Sigmoid colon (tissue), 7 donors: ENCODE measurements around the gene IL19. TPM values are rescaled to one million over a fixed set of nuclear protein-coding genes. Genes with fewer than 3 reads are reported as not detected.

Experiments
- DNase-seq: peaks from one replicate; pipeline ENCODE4 v3.0.0-alpha.2; 2019
- H3K27ac ChIP-seq, 4 donors: fragments of 200-600 bp; sonication (generic); one replicate each; pipeline ENCODE4 v1.5.1; 2016 to 2019; ENCODE audit warnings: mild to moderate bottlenecking in 1 of 4
- H3K27me3 ChIP-seq, 3 donors: fragments of 200-600 bp; sonication (generic); one replicate each; pipeline ENCODE4 v1.5.1; 2019; ENCODE audit warnings: mild to moderate bottlenecking in 1 of 3
- H3K36me3 ChIP-seq, 4 donors: fragments of 200-600 bp; sonication (generic); one replicate each; pipeline ENCODE4 v1.5.1; 2016 to 2019
- H3K4me1 ChIP-seq, 4 donors: fragments of 200-600 bp; sonication (generic); one replicate each; pipeline ENCODE4 v1.5.1; 2017 to 2019
- H3K4me3 ChIP-seq, 4 donors: fragments of 200-600 bp; sonication (generic); one replicate each; pipeline ENCODE4 v1.5.1; 2017 to 2019; ENCODE audit warnings: mild to moderate bottlenecking in 2 of 4, moderate library complexity in 1 of 4
- H3K9me3 ChIP-seq, 4 donors: fragments of 200-600 bp in 3 of 4; sonication (generic) in 3 of 4; one replicate each; pipeline versions ENCODE4 v1.5.1 to v1.6.1; 2013 to 2019
- EP300 ChIP-seq, 4 donors: sonication (generic); formaldehyde crosslinking; IDR thresholded peaks; one replicate each; pipeline ENCODE4 v1.6.1; 2017; ENCODE audit warnings: antibody characterized with exemption in 4 of 4
- POLR2A ChIP-seq, 2 donors: fragments of 450-650 bp; IDR thresholded peaks; one replicate each; pipeline ENCODE4 v1.6.1; 2016; ENCODE audit warnings: antibody characterized with exemption in 2 of 2, mild to moderate bottlenecking in 2 of 2, moderate library complexity in 2 of 2
- POLR2AphosphoS5 ChIP-seq, 4 donors: sonication (generic); formaldehyde crosslinking; IDR thresholded peaks; one replicate each; pipeline ENCODE4 v1.6.1; 2017; ENCODE audit warnings: antibody characterized with exemption in 4 of 4
- WGBS, 2 donors: extraction: QIAGEN DNeasy Blood & Tissue Kit; methylation state at CpG; one replicate each; pipeline ENCODE4 v1.1.7; 2013; 5-methylcytosine and 5-hydroxymethylcytosine counted together
- intact Hi-C: fragments of 100-400 bp; cut with DNase I; formaldehyde crosslinking; loops from one replicate; pipeline ENCODE4 v1.15.1; 2023
- polyA plus RNA-seq, 3 donors: library from polyadenylated mRNA; stranded (reverse); fragments of 200-250 nt; gene quantifications; one replicate each; pipeline ENCODE4 v1.2.3, GENCODE V29; 2013
- total RNA-seq, 4 donors: library from RNA; depleted of rRNA; stranded (reverse); fragments of >200 nt; gene quantifications; one replicate each; pipeline ENCODE4 v1.1.0, GENCODE V29; 2016
- TF ChIP-seq, protein P1 (sequence below), 4 experiments: fragments of 450-650 bp in 3 of 4; fragments of 200-600 bp in 1 of 4; IDR thresholded peaks; one replicate each; pipeline ENCODE4 v1.5.1; 2016 to 2019; ENCODE audit warnings: antibody characterized with exemption in 4 of 4, mild to moderate bottlenecking in 3 of 4, moderate library complexity in 2 of 4
- donor health status: healthy with polysubstance abuse.
- donor health status: Bipolar disorder and iron deficiency.
- donor health status: healthy.

The IL19 gene
- total and polyA plus RNA-seq, 7 donors: 0.10 TPM; not detected in 6

DNA sequence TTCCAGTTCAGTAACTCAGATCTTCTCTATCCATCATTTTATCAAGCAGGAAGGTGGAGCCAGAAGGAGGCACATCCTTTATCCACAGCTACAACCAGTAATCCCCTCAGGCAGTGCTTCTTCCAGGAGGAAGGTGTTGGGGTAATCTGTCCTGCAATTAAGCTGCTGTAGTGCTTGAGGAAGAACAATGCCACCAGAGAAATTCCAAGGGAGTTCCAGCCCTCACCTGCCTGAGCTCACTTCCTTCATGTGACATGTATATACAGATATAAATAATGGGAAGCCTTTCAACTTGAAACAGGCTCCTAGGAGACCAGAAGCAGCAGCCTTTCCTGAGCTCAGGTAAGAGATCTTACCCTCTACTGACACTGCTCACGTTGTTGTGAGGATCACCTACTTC, 92.7 kb downstream of the IL19 start:
- WGBS, 2 donors: 20 to 70% methylated on average over 1 of the region's 1 CpG
- H3K27ac ChIP-seq: no peak overlapping the region
- no peak for DNase-seq
- peaks cover 0 to 13% (median 4%) of the 10 kb centered on the region in 4 donors for H3K4me1 ChIP-seq
- no peak for TF ChIP-seq POLR2A (IDR thresholded peaks at IDR 0.05)
- no peak for TF ChIP-seq EP300 (IDR thresholded peaks at IDR 0.05)
- TF ChIP-seq, protein P1, sequence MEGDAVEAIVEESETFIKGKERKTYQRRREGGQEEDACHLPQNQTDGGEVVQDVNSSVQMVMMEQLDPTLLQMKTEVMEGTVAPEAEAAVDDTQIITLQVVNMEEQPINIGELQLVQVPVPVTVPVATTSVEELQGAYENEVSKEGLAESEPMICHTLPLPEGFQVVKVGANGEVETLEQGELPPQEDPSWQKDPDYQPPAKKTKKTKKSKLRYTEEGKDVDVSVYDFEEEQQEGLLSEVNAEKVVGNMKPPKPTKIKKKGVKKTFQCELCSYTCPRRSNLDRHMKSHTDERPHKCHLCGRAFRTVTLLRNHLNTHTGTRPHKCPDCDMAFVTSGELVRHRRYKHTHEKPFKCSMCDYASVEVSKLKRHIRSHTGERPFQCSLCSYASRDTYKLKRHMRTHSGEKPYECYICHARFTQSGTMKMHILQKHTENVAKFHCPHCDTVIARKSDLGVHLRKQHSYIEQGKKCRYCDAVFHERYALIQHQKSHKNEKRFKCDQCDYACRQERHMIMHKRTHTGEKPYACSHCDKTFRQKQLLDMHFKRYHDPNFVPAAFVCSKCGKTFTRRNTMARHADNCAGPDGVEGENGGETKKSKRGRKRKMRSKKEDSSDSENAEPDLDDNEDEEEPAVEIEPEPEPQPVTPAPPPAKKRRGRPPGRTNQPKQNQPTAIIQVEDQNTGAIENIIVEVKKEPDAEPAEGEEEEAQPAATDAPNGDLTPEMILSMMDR (IDR thresholded peaks at IDR 0.05): no peak
- no peak for TF ChIP-seq POLR2AphosphoS5 (IDR thresholded peaks at IDR 0.05)
- no peaks in the 10 kb centered on the region for H3K27me3 ChIP-seq
- intact Hi-C loops: no loop called here
- no peaks in the 10 kb centered on the region for H3K36me3 ChIP-seq
- H3K9me3 ChIP-seq: no peaks in the 10 kb centered on the region
- H3K4me3 ChIP-seq: no peak overlapping the region

DNA sequence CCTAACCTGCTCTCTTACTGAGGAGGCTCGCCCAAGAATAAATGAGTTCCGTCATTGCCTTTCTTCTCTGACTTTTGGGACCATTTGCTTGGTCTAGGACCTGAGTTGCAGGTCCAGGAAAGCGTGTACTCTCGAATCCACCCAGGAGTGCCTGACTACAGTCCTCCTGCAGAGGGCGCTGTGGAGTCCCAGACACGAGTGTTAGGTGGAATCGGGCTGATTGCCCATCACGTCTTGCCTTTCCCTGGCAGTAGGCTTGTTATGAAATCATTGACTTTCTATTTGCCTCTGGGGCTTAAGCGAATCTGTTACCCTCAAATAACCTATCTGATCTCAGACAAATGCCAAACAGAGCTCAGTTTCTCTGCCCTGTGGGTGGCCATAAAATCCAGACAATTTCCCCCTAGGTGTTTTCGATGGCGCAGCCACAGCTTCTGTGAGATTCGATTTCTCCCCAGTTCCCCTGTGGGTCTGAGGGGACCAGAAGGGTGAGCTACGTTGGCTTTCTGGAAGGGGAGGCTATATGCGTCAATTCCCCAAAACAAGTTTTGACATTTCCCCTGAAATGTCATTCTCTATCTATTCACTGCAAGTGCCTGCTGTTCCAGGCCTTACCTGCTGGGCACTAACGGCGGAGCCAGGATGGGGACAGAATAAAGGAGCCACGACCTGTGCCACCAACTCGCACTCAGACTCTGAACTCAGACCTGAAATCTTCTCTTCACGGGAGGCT, 94.5 kb downstream of the IL19 start, which contains the start of gene IL20:
Gene IL20, plus strand, starts transcription at position 685 of the 733 bp plus-strand sequence. CDS start 230 bp downstream, outside the sequence.
- intact Hi-C loops: no loop called here
- Histone ChIP-seq H3K36me3 (no peaks in the 10 kb centered on the region), H3K27me3 (no peaks in the 10 kb centered on the region), H3K27ac (peak within 1 kb of the TSS in 2 of 4 donors; percentile 35 to 43), H3K4me1 (peaks cover 0 to 13% (median 4%) of the 10 kb centered on the region in 4 donors), H3K4me3 (no peak within 1 kb of the TSS), H3K9me3 (no peaks in the 10 kb centered on the region)
- 48 to 53% methylated on average over 19 of the region's 19 CpGs for WGBS, 2 donors
- DNase-seq: peak; percentile 78
- TF ChIP-seq, protein P1 (IDR thresholded peaks at IDR 0.05): peak in 3 of 4 experiments; percentile 48 to 54 (median 51)
- TF ChIP-seq POLR2A (IDR thresholded peaks at IDR 0.05) (no peak), EP300 (IDR thresholded peaks at IDR 0.05) (no peak), POLR2AphosphoS5 (IDR thresholded peaks at IDR 0.05) (no peak)

DNA sequence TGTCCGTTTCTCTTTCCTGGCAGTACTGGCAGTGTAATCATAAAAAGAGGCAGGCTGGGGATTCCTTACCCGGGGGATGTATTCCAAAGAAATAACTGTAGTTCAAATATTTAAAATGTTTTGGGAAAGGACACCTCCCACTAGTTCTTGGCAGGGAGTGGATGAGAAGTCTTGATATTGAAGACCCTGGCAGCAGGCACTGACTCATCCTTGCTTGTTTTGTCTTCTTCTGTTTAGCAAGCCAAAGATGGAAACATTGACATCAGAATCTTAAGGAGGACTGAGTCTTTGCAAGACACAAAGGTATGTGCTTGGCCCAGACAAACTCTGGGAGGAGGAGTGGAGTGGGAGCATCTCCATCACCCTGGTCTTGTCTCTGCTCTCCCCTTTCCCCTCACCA, 95.5 kb downstream of the IL19 start:
- Histone ChIP-seq H3K27me3 (no peaks in the 10 kb centered on the region), H3K9me3 (no peaks in the 10 kb centered on the region), H3K4me1 (peaks cover 0 to 13% (median 4%) of the 10 kb centered on the region in 4 donors), H3K27ac (peak overlapping the region in 2 of 4 donors; percentile 35 to 43), H3K36me3 (no peaks in the 10 kb centered on the region), H3K4me3 (no peak overlapping the region)
- intact Hi-C loops: no loop called here
- DNase-seq: no peak
- 51 to 67% methylated on average over 2 of the region's 2 CpGs for WGBS, 2 donors
- TF ChIP-seq POLR2A (IDR thresholded peaks at IDR 0.05) (no peak), POLR2AphosphoS5 (IDR thresholded peaks at IDR 0.05) (no peak), EP300 (IDR thresholded peaks at IDR 0.05) (no peak)
- TF ChIP-seq, protein P1 (IDR thresholded peaks at IDR 0.05): no peak

DNA sequence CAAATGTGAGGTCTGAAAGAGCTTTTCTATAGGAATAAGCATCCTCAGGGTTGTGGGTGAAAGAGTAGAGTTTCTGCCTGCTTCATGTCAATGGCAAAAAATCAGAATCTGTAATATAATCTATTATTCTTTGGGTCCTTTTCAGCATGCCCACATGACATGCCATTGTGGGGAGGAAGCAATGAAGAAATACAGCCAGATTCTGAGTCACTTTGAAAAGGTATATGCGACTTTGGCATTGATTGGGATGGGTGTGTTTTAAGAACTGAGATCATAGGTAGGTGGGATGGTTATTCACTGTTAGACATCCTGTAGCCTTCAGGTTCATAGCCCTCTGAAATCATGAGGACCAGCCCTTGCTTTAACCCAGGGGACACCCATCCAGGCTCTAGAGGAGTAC, 96.7 kb downstream of the IL19 start:
- TF ChIP-seq POLR2A (IDR thresholded peaks at IDR 0.05): no peak
- no peak for TF ChIP-seq POLR2AphosphoS5 (IDR thresholded peaks at IDR 0.05)
- no peak for TF ChIP-seq EP300 (IDR thresholded peaks at IDR 0.05)
- intact Hi-C loops: no loop called here
- H3K27me3 ChIP-seq: no peaks in the 10 kb centered on the region
- no peak for DNase-seq
- peaks cover 0 to 13% (median 7%) of the 10 kb centered on the region in 4 donors for H3K4me1 ChIP-seq
- H3K4me3 ChIP-seq: no peak overlapping the region
- 72 to 90% methylated on average over 1 of the region's 1 CpG for WGBS, 2 donors
- no peaks in the 10 kb centered on the region for H3K36me3 ChIP-seq
- H3K27ac ChIP-seq: no peak overlapping the region
- no peaks in the 10 kb centered on the region for H3K9me3 ChIP-seq

DNA sequence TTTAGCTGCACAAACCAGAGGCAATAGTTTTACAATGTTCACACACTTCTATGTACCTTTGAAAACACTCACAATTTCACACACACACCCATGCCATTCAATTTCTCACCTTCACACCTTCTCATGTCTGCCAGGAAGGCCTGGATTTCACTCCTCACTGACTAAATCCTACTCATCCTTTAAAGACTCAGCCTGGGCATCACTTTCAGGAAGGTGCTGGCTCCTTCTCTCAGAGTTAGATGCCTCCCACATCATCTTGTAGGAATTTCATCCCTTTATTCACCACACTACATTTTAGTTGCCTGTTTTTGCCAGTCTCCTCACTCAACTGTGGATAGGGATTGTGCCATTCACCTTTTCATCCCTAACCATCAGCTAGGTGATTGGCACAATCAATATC, 97.1 kb downstream of the IL19 start:
- no peak overlapping the region for H3K27ac ChIP-seq
- peaks cover 0 to 4% (median under 1%) of the 10 kb centered on the region in 4 donors for H3K9me3 ChIP-seq
- H3K36me3 ChIP-seq: no peaks in the 10 kb centered on the region
- intact Hi-C loops: no loop called here
- DNase-seq: no peak
- peaks cover 0 to 13% (median 7%) of the 10 kb centered on the region in 4 donors for H3K4me1 ChIP-seq
- no peak overlapping the region for H3K4me3 ChIP-seq
- no peak for TF ChIP-seq EP300 (IDR thresholded peaks at IDR 0.05)
- H3K27me3 ChIP-seq: no peaks in the 10 kb centered on the region
